ENCODE data around the gene CCDC106. TPM values are rescaled to one million over a fixed set of nuclear protein-coding genes. Genes with fewer than 3 reads are reported as not detected.

The CCDC106 gene
- total RNA-seq, 1 experiment from 2014 or later = 19.9 TPM

- peak overlapping the region; percentile 98 for H3K18ac ChIP-seq (ENCODE audit: insufficient read length, low read depth, low read length)
These were observed 6.4 kb downstream of the CCDC106 start for GRCh38 chr19:55654323-55654867.

More at GRCh38 chr19:55654323-55654867, 6.4 kb downstream of the CCDC106 start:
- Histone ChIP-seq H2BK20ac (ENCODE audit: low read depth, low read length, poor library complexity, severe bottlenecking) (no peak overlapping the region), H3K23me2 (ENCODE audit: insufficient read length, low read depth, low read length, poor library complexity, severe bottlenecking) (peaks cover 22% of the 10 kb centered on the region), H4K5ac (ENCODE audit: insufficient read length, low read depth, low read length) (no peak overlapping the region), H2BK15ac (ENCODE audit: low read depth, low read length) (no peak overlapping the region), H4K91ac (ENCODE audit: insufficient read length, low read depth, low read length) (no peak overlapping the region), H3K27me3 (ENCODE audit: insufficient read depth, low read length) (no peaks in the 10 kb centered on the region), H3K14ac (ENCODE audit: insufficient read depth, low read length) (peak overlapping the region; percentile 99), H3K56ac (ENCODE audit: insufficient read length, low read depth, low read length) (no peak overlapping the region), H3K79me2 (ENCODE audit: insufficient read depth, low read length) (peaks cover 39% of the 10 kb centered on the region), H3K4me2 (ENCODE audit: insufficient read depth, insufficient read length, low read length) (peak overlapping the region; percentile 98), H3K23ac (ENCODE audit: insufficient read length, low read depth, low read length) (no peak overlapping the region), H3T11ph (ENCODE audit: low read length) (peak overlapping the region; percentile 81), H3K9me3 (ENCODE audit: control insufficient read depth, low read depth, low read length) (no peaks in the 10 kb centered on the region), H3K79me1 (ENCODE audit: insufficient read depth, low read depth, low read length, poor library complexity, severe bottlenecking) (no peaks in the 10 kb centered on the region), H3K4ac (ENCODE audit: low read depth, low read length) (no peak overlapping the region; the same call in 1 of the 2 replicates), H3K9ac (ENCODE audit: extremely low read depth, insufficient read length, low read length) (peak overlapping the region; percentile 99), H4K8ac (replicated peaks; ENCODE audit: insufficient read length, low read depth, low read length) (no peak overlapping the region), H3K27ac (ENCODE audit: insufficient read length, low read depth, low read length) (peak overlapping the region; percentile 84), H2BK120ac (ENCODE audit: low read depth, low read length, poor library complexity, severe bottlenecking) (peak overlapping the region; percentile 79), H4K20me1 (ENCODE audit: control insufficient read depth, insufficient read depth, insufficient read length) (peaks cover 5% of the 10 kb centered on the region), H2BK5ac (ENCODE audit: insufficient read length, low read length) (peak overlapping the region; percentile 47), H2AFZ (ENCODE audit: low read length) (peak overlapping the region; percentile 94), H3K4me1 (ENCODE audit: insufficient read depth, low read length) (peaks cover 7% of the 10 kb centered on the region; the same call in 1 of the 2 replicates), H2BK12ac (ENCODE audit: insufficient read length, low read depth, low read length) (no peak overlapping the region), H2AK5ac (ENCODE audit: insufficient read length, low read length) (no peak overlapping the region)
- H3K27ac Mint-ChIP-seq = peak overlapping the region; percentile 99 to 100 (median 100)
- H3K4me1 Mint-ChIP-seq = peaks cover 27 to 32% of the 10 kb centered on the region in 2 experiments
- peaks cover 0 to 3% of the 10 kb centered on the region in 2 experiments; a peak in 3 of 5 replicates for H3K9me3 Mint-ChIP-seq
- H3K36me3 Mint-ChIP-seq (ENCODE audit: insufficient read depth in 1 of 3, low read depth in 3 of 3) = peaks cover 11 to 55% (median 36%) of the 10 kb centered on the region in 3 experiments
- peak; percentile 99 for DNase-seq
- no peaks in the 10 kb centered on the region; the same call in 1 of the 2 replicates for H3K27me3 Mint-ChIP-seq (ENCODE audit: low read depth)
- TF ChIP-seq CTCF (conservative IDR thresholded peaks at IDR 0.05) = no peak
- no CpG with 5 or more reads among the region's 52 CpGs for WGBS (ENCODE audit: extremely low coverage, insufficient read length, low lambda C conversion rate)
- H3K4me3 Mint-ChIP-seq = peak overlapping the region; percentile 93 to 94

Measured in H9 (cell line).